Measurements from ENCODE around the gene CCDC30. TPM values are rescaled to one million over a fixed set of nuclear protein-coding genes. Genes with fewer than 3 reads are reported as not detected.
A peak's percentile ranks its signal among the peaks of the same experiment; 100 is the strongest.

CCDC30 gene
- total and polyA plus RNA-seq, 10 of the 15 experiments (the other 5 are each of a cell fraction or from before 2014, with no cell fraction given), result 0.46 to 1.8 (median 1.0) TPM

DNA sequence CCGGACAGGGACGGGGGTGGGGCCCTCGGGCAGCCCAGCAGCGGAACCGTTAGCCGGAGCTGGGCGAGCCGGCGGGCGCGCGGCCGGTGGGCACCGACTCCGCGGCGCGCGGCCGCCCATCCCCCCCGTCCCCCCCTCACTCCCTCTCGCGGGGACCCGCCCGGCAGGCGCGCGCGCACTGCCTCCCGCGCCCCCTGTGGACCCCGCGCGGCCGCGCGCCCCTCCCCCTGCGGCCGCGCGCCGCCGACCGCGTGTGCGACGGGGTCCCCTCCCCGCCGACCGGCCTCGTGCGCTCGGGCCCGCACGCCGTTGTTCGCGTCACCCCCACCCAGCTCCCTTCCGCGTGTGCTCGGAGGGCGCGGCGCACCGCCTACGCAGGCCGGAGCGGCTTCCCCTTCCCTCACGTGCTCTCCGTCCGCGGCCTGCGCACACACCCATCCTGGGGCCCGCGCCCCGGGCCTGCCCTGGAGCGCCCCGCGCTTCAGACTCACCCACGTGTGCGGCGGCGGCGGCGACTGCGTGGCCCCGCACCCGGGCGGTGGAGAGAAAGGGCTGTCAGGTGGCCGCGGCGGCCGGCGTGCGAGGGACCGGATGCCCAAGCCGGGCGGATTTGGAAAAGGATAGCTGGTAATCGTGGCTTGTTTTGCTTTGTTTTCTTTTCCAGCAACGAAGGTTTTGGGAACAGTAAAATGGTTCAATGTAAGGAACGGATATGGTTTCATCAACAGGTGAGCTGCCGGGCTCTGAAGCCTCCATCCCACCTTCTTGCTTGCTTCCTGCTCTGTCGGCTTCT lies 219.8 kb downstream of the CCDC30 start (continued):
- TF ChIP-seq POLR2A (IDR thresholded peaks at IDR 0.05; ENCODE audit: low read depth, low read length) (peak; percentile 93), HSF1 (IDR thresholded peaks at IDR 0.05; ENCODE audit: low read depth, low read length) (no peak), TCF7 (IDR thresholded peaks at IDR 0.05; ENCODE audit: borderline replicate concordance) (no peak), ATF2 (IDR thresholded peaks at IDR 0.05; ENCODE audit: low read length) (no peak), PML (IDR thresholded peaks at IDR 0.05; ENCODE audit: low read length) (no peak), SMAD1 (IDR thresholded peaks at IDR 0.05; ENCODE audit: low read depth, partially characterized antibody) (no peak), ASH2L (IDR thresholded peaks at IDR 0.05; ENCODE audit: borderline replicate concordance, low read depth) (no peak), MEF2A (IDR thresholded peaks at IDR 0.05; ENCODE audit: insufficient read depth, low read depth, low read length) (no peak), MEF2B (IDR thresholded peaks at IDR 0.05; ENCODE audit: partially characterized antibody, poor library complexity, severe bottlenecking) (no peak), TCF12 (IDR thresholded peaks at IDR 0.05; ENCODE audit: low read depth, low read length) (no peak), CBFB (IDR thresholded peaks at IDR 0.05; ENCODE audit: low read depth) (no peak), ZNF217 (IDR thresholded peaks at IDR 0.05) (no peak), PRDM15 (CRISPR knock-in tag; IDR thresholded peaks at IDR 0.05) (no peak), NBN (IDR thresholded peaks at IDR 0.05) (no peak), HDAC6 (IDR thresholded peaks at IDR 0.05; ENCODE audit: unreplicated experiment) (peak; percentile 79), CBX5 (IDR thresholded peaks at IDR 0.05; ENCODE audit: low read depth) (no peak), LARP7 (IDR thresholded peaks at IDR 0.05) (peak; percentile 95), EED (IDR thresholded peaks at IDR 0.05; ENCODE audit: low read depth) (no peak), RBBP5 (conservative IDR thresholded peaks at IDR 0.05) (no peak), USF2 (IDR thresholded peaks at IDR 0.05; ENCODE audit: borderline replicate concordance, low read depth, low read length) (peak; percentile 51)
- TF ChIP-seq, protein P1, sequence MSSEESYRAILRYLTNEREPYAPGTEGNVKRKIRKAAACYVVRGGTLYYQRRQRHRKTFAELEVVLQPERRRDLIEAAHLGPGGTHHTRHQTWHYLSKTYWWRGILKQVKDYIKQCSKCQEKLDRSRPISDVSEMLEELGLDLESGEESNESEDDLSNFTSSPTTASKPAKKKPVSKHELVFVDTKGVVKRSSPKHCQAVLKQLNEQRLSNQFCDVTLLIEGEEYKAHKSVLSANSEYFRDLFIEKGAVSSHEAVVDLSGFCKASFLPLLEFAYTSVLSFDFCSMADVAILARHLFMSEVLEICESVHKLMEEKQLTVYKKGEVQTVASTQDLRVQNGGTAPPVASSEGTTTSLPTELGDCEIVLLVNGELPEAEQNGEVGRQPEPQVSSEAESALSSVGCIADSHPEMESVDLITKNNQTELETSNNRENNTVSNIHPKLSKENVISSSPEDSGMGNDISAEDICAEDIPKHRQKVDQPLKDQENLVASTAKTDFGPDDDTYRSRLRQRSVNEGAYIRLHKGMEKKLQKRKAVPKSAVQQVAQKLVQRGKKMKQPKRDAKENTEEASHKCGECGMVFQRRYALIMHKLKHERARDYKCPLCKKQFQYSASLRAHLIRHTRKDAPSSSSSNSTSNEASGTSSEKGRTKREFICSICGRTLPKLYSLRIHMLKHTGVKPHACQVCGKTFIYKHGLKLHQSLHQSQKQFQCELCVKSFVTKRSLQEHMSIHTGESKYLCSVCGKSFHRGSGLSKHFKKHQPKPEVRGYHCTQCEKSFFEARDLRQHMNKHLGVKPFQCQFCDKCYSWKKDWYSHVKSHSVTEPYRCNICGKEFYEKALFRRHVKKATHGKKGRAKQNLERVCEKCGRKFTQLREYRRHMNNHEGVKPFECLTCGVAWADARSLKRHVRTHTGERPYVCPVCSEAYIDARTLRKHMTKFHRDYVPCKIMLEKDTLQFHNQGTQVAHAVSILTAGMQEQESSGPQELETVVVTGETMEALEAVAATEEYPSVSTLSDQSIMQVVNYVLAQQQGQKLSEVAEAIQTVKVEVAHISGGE (CRISPR knock-in tag; IDR thresholded peaks at IDR 0.05), result peak; percentile 60

Data from GM12878 (cell line).